K562 (cell line): ENCODE measurements around the gene NEU1. TPM values are rescaled to one million over a fixed set of nuclear protein-coding genes. Genes with fewer than 3 reads are reported as not detected.
A peak's percentile ranks its signal among the peaks of the same experiment; 100 is the strongest.

Experiments used
- ATAC-seq: fragments of 200-7000 bp; cut with Tn5 transposase; 3 replicates; pipeline ENCODE4 v1.9.1; 2020; ENCODE audit warnings: moderate library complexity
- BruUV-seq: library from RNA; stranded (reverse); fragments of 400-500 nt; replicated peaks from 2 replicates; lab custom pipeline; 2021; lab: Mats Ljungman, UMichigan
- CTCF ChIA-PET: fragments of 300-600 bp; formaldehyde crosslinking; extraction: SDS; loops from one replicate; lab custom pipeline; 2021; ENCODE audit warnings: low intra/inter-chr PET ratio; lab: Yijun Ruan, JAX
- POLR2A ChIA-PET: fragments of 300-600, 350-650 bp; sonication (Branson Sonifier 250); formaldehyde crosslinking; extraction: SDS; loops from one replicate; lab custom pipeline; 2021; ENCODE audit warnings: antibody characterized with exemption, inconsistent platforms; lab: Yijun Ruan, JAX
- DNase-seq, 4 experiments: peaks; one replicate each; pipeline versions ENCODE4 v3.0.0 to v3.0.0-alpha.2; 2011 to 2018; ENCODE audit warnings: low spot score in 3 of 4, mixed read lengths in 3 of 4; ENCODE audit errors: extremely low read depth in 1 of 4
- FAIRE-seq: peaks from 2 replicates; lab custom pipeline; 2011; peaks lifted over from hg19 to GRCh38; lab: Jason Lieb, UNC
- H2AFZ ChIP-seq: 2 replicates; pipeline ENCODE4 v1.6.0; 2011; ENCODE audit warnings: low read depth, low read length, control low read depth, inconsistent platforms
- H3K27ac ChIP-seq: fragments of 200-600 bp; 3 replicates; pipeline ENCODE4 v1.8.0; 2011; ENCODE audit warnings: low read depth, mild to moderate bottlenecking, control low read depth, inconsistent platforms, low read length, moderate library complexity, mixed read lengths; ENCODE audit errors: extremely low read depth
- H3K27me3 ChIP-seq, 2 experiments: fragments of 300-600 bp in 1 of 2; 2 replicates in 1 of 2; 3 replicates in 1 of 2; pipeline versions ENCODE4 v1.6.0 to v1.8.0; 2011; ENCODE audit warnings: inconsistent platforms in 2 of 2, low read length in 2 of 2, mild to moderate bottlenecking in 1 of 2, mixed read lengths in 1 of 2, moderate library complexity in 1 of 2; ENCODE audit not compliant: control insufficient read depth in 2 of 2, insufficient read depth in 2 of 2
- H3K36me3 ChIP-seq: fragments of 300-600 bp; 3 replicates; pipeline ENCODE4 v1.8.0; 2011; ENCODE audit warnings: mild to moderate bottlenecking, low read length, inconsistent platforms; ENCODE audit not compliant: control insufficient read depth, insufficient read depth
- H3K4me1 ChIP-seq, 2 experiments: fragments of 200-600 bp in 1 of 2; replicated peaks in 1 of 2; 2 replicates in 1 of 2; 3 replicates in 1 of 2; pipeline versions ENCODE4 v1.5.1 to v1.8.0; 2011; ENCODE audit warnings: inconsistent platforms in 2 of 2, low read length in 2 of 2, mild to moderate bottlenecking in 1 of 2, mixed read lengths in 1 of 2, moderate library complexity in 1 of 2; ENCODE audit not compliant: control insufficient read depth in 2 of 2, insufficient read depth in 2 of 2
- H3K4me2 ChIP-seq: 2 replicates; pipeline ENCODE4 v1.6.1; 2011; ENCODE audit warnings: low read length, control low read depth, inconsistent platforms, mixed read lengths; ENCODE audit not compliant: insufficient read depth
- H3K4me3 ChIP-seq: fragments of 200-600 bp; sonication (generic), shearing (Covaris generic); 2 replicates; pipeline ENCODE4 v1.5.1; 2016; ENCODE audit warnings: control low read depth, inconsistent platforms
- H3K79me2 ChIP-seq: fragments of 200-600 bp; 3 replicates; pipeline ENCODE4 v1.8.0; 2011; ENCODE audit warnings: low read length, inconsistent platforms; ENCODE audit not compliant: control insufficient read depth, insufficient read depth
- H3K9ac ChIP-seq, 2 experiments: 2 replicates each; pipeline versions ENCODE4 v1.6.0 to v1.6.1; 2011; ENCODE audit warnings: low read depth in 2 of 2, low read length in 2 of 2, control low read depth in 1 of 2, inconsistent platforms in 1 of 2, mild to moderate bottlenecking in 1 of 2, mixed read lengths in 1 of 2; ENCODE audit not compliant: insufficient read depth in 1 of 2
- H3K9me1 ChIP-seq: one replicate; pipeline ENCODE4 v1.6.0; 2011; ENCODE audit warnings: inconsistent platforms, mild to moderate bottlenecking, low read length, moderate library complexity; ENCODE audit not compliant: control insufficient read depth, insufficient read depth
- H3K9me3 ChIP-seq: replicated peaks from 2 replicates; pipeline ENCODE4 v1.5.1; 2011; ENCODE audit warnings: low read depth, low read length, inconsistent platforms; ENCODE audit not compliant: control insufficient read depth, insufficient read depth
- H4K20me1 ChIP-seq: replicated peaks from 2 replicates; pipeline ENCODE4 v1.6.1; 2011; ENCODE audit warnings: low read length, inconsistent platforms, mixed read lengths; ENCODE audit not compliant: control insufficient read depth, insufficient read depth
- CHD4 ChIP-seq: fragments of 200-600 bp; sonication (generic); IDR thresholded peaks from 3 replicates; pipeline ENCODE4 v1.6.1; 2012; ENCODE audit warnings: low read depth, mild to moderate bottlenecking, mixed read lengths, low read length, inconsistent platforms; ENCODE audit not compliant: insufficient read depth, insufficient replicate concordance, poor library complexity, severe bottlenecking
- CREB1 ChIP-seq, 2 experiments: sonication (generic) in 1 of 2; formaldehyde crosslinking in 1 of 2; IDR thresholded peaks; 2 replicates each; pipeline versions ENCODE4 v1.6.1 to v1.8.0; 2012 to 2022; ENCODE audit warnings: inconsistent platforms in 1 of 2, mild to moderate bottlenecking in 1 of 2, missing genetic modification reagents in 1 of 2, moderate library complexity in 1 of 2
- CREB3 ChIP-seq: fragments of 450-650 bp; conservative IDR thresholded peaks from 2 replicates; pipeline ENCODE4 v1.6.1; 2016; ENCODE audit warnings: missing genetic modification characterization, low read depth, mild to moderate bottlenecking, missing compliant biosample characterization, moderate library complexity
- DACH1 ChIP-seq: fragments of 450-650 bp; IDR thresholded peaks from 2 replicates; pipeline ENCODE4 v1.6.1; 2018; ENCODE audit not compliant: partially characterized antibody
- ESRRA ChIP-seq: fragments of 450-650 bp; IDR thresholded peaks from 2 replicates; pipeline ENCODE4 v1.6.1; 2014; ENCODE audit warnings: low read depth, mild to moderate bottlenecking, moderate library complexity, borderline replicate concordance
- ID3 ChIP-seq, 2 experiments: fragments of 250-450 bp in 1 of 2; fragments of 450-650 bp in 1 of 2; sonication (Bioruptor Pico) in 1 of 2; IDR thresholded peaks; 2 replicates each; pipeline versions ENCODE4 v1.6.1 to v1.8.0; 2016 to 2021; ENCODE audit warnings: mild to moderate bottlenecking in 2 of 2, moderate library complexity in 2 of 2, missing compliant biosample characterization in 1 of 2, missing genetic modification characterization in 1 of 2
- MECOM ChIP-seq: fragments of 250-450 bp; sonication (Bioruptor Pico); IDR thresholded peaks from 2 replicates; pipeline ENCODE4 v1.8.0; 2022; ENCODE audit warnings: inconsistent platforms
- NR2C2 ChIP-seq, 2 experiments: fragments of 200-800 bp in 1 of 2; sonication (Bioruptor generic) in 1 of 2; sonication (generic) in 1 of 2; formaldehyde crosslinking in 1 of 2; IDR thresholded peaks; 2 replicates each; pipeline versions ENCODE4 v1.6.1 to v1.8.0; 2016 to 2022; ENCODE audit warnings: mild to moderate bottlenecking in 1 of 2, missing compliant biosample characterization in 1 of 2, missing genetic modification characterization in 1 of 2, missing genetic modification reagents in 1 of 2
- SETDB1 ChIP-seq: IDR thresholded peaks from one replicate; pipeline ENCODE4 v1.6.1; 2012; ENCODE audit warnings: low read length, control low read depth, inconsistent platforms
- SMAD4 ChIP-seq: fragments of 250-450 bp; sonication (Bioruptor Pico); conservative IDR thresholded peaks from 2 replicates; pipeline ENCODE4 v1.8.0; 2021; ENCODE audit warnings: inconsistent platforms, mild to moderate bottlenecking, moderate library complexity
- TCF7L2 ChIP-seq: fragments of 150-350 bp; IDR thresholded peaks from 2 replicates; pipeline ENCODE4 v1.6.1; 2016; ENCODE audit warnings: low read depth, mild to moderate bottlenecking, low read length, moderate library complexity
- ZNF133 ChIP-seq: fragments of 250-450 bp; sonication (Bioruptor Pico); IDR thresholded peaks from 2 replicates; pipeline ENCODE4 v1.4.0; 2020; ENCODE audit warnings: mild to moderate bottlenecking
- ZNF384 ChIP-seq: IDR thresholded peaks from 2 replicates; pipeline ENCODE4 v1.6.1; 2012; ENCODE audit warnings: low read depth, low read length, improper control_type of control experiment
- ZNF639 ChIP-seq, 2 experiments: fragments of 200-800 bp in 1 of 2; sonication (Bioruptor generic) in 1 of 2; sonication (generic) in 1 of 2; formaldehyde crosslinking in 1 of 2; IDR thresholded peaks in 1 of 2; conservative IDR thresholded peaks in 1 of 2; 2 replicates each; pipeline versions ENCODE4 v1.5.0 to v1.6.1; 2016 to 2020; ENCODE audit warnings: missing compliant biosample characterization in 1 of 2, missing genetic modification characterization in 1 of 2, missing genetic modification reagents in 1 of 2
- WGBS: fragments of 100-300 bp; shearing (Covaris generic); methylation state at CpG from one replicate; pipeline ENCODE4 v1.1.6; 2016; ENCODE audit warnings: low coverage, mixed read lengths; ENCODE audit not compliant: insufficient coverage; ENCODE audit errors: missing lambda C conversion rate; 5-methylcytosine and 5-hydroxymethylcytosine counted together
- in situ Hi-C: fragments of 300-500 bp; cut with MboI; formaldehyde crosslinking; loops from 4 replicates; pipeline ENCODE4 v1.15.0; 2018; ENCODE audit warnings: inconsistent platforms, mixed read lengths
- intact Hi-C: fragments of 100-400 bp; cut with micrococcal nuclease; formaldehyde crosslinking; loops from 2 replicates; pipeline ENCODE4 v1.14.2; 2022
- polyA plus RNA-seq, 8 experiments: library from polyadenylated mRNA; depleted of rRNA in 4 of 8; stranded (reverse) in 5 of 8; unstranded in 3 of 8; fragments of >200 nt; fragmentation: Nextera tagmentation in 2 of 8; fragmentation: Illumina TruSeq in 1 of 8; extraction: Ambion mirVana in 2 of 8; extraction: Trizol in 1 of 8; gene quantifications; 2 replicates each; pipeline versions ENCODE4 v1.2.1 to v1.2.3, GENCODE V29; 2011 to 2014; ENCODE audit warnings: inconsistent platforms in 1 of 8, missing spikeins in 1 of 8
- total RNA-seq, 7 experiments: library from RNA; depleted of rRNA in 6 of 7; stranded (reverse); fragments of >200 nt in 6 of 7; fragmentation: Illumina TruSeq in 2 of 7; extraction: Trizol in 2 of 7; gene quantifications; 2 replicates each; pipeline versions ENCODE4 v1.2.1 to v1.2.3, GENCODE V29; 2011 to 2021; ENCODE audit warnings: low replicate concordance in 1 of 7

Gene NEU1
- total and polyA plus RNA-seq, 9 of the 15 experiments (the other 6 are each of a cell fraction or from before 2014, with no cell fraction given), result 14.8 to 67.8 (median 51.0) TPM

GRCh38 chr6:31813465-31813849 is 49.2 kb downstream of the NEU1 start (continued):
- TF ChIP-seq CREB3 (tag) (peak; percentile 78; the same call in 1 of the 2 replicates), ZNF639 (CRISPR knock-in tag; conservative IDR thresholded peaks at IDR 0.05 in 1 of 2, IDR thresholded peaks at IDR 0.05 in 1 of 2) (peak in 1 of 2 experiments; percentile 67; a peak in 1 of 4 replicates), ZNF384 (no peak), ID3 (CRISPR knock-in tag; IDR thresholded peaks at IDR 0.05) (no peak), ID3 (tag; IDR thresholded peaks at IDR 0.05) (peak; percentile 76)

GRCh38 chr6:31811645-31812044 is 51.0 kb downstream of the NEU1 start:
- H3K9me1 ChIP-seq, result no peaks in the 10 kb centered on the region
- FAIRE-seq (no peak), ATAC-seq (no peak), DNase-seq (no peak)
- POLR2A ChIA-PET, result interaction anchor here (0.6 to 4.5 kb wide), 5 partner anchors 13 to 183 kb away, joined by 3 to 93 read pairs (median 6); partner anchors contain the start of gene HSPA1B
- H3K36me3 ChIP-seq, result no peaks in the 10 kb centered on the region
- TF ChIP-seq DACH1, result no peak
- no peak for TF ChIP-seq CREB1 (IDR thresholded peaks at IDR 0.05)
- TF ChIP-seq CREB1 (CRISPR knock-in tag; IDR thresholded peaks at IDR 0.05), result no peak
- no peak for TF ChIP-seq SMAD4 (CRISPR knock-in tag)
- TF ChIP-seq ESRRA, result no peak
- TF ChIP-seq CHD4, result no peak
- no peak for TF ChIP-seq ZNF133 (CRISPR knock-in tag)
- no peak for TF ChIP-seq MECOM (CRISPR knock-in tag)
- TF ChIP-seq TCF7L2, result no peak
- no peak for TF ChIP-seq NR2C2 (CRISPR knock-in tag; IDR thresholded peaks at IDR 0.05)
- TF ChIP-seq NR2C2 (tag; IDR thresholded peaks at IDR 0.05), result no peak
- TF ChIP-seq SETDB1, result no peak
- peak overlapping the region in 1 of 2 experiments; percentile 32; a peak in 1 of 4 replicates for H3K9ac ChIP-seq
- H3K27ac ChIP-seq, result no peak overlapping the region
- no peaks in the 10 kb centered on the region for H3K27me3 ChIP-seq
- no peak overlapping the region for H3K4me3 ChIP-seq
- peaks cover 22 to 35% of the 10 kb centered on the region in 2 experiments for H3K4me1 ChIP-seq
- intact Hi-C loops (no loop called here), in situ Hi-C loops (no loop called here)
- CTCF ChIA-PET, result no interaction called here
- BruUV-seq, result no TSS peak
- no peak overlapping the region for H2AFZ ChIP-seq
- peaks cover 17% of the 10 kb centered on the region for H3K79me2 ChIP-seq
- no peak overlapping the region for H3K4me2 ChIP-seq
- no peaks in the 10 kb centered on the region for H4K20me1 ChIP-seq
- 85% methylated on average over 12 of the region's 12 CpGs for WGBS
- no peaks in the 10 kb centered on the region for H3K9me3 ChIP-seq
